ENCODE results near the gene APOBEC3B. TPM values are rescaled to one million over a fixed set of nuclear protein-coding genes. Genes with fewer than 3 reads are reported as not detected.

Gene APOBEC3B
- polyA plus RNA-seq, 1 of the 3 experiments (the other 2 are of a cell fraction) = not detected

- H3K27me3 ChIP-seq (ENCODE audit: insufficient read depth) = no peaks in the 10 kb centered on the region
- POLR2A ChIA-PET = no interaction called here
- TF ChIP-seq, protein P1, sequence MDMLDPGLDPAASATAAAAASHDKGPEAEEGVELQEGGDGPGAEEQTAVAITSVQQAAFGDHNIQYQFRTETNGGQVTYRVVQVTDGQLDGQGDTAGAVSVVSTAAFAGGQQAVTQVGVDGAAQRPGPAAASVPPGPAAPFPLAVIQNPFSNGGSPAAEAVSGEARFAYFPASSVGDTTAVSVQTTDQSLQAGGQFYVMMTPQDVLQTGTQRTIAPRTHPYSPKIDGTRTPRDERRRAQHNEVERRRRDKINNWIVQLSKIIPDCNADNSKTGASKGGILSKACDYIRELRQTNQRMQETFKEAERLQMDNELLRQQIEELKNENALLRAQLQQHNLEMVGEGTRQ (IDR thresholded peaks at IDR 0.05; ENCODE audit: borderline replicate concordance, low read depth, low read length) = no peak
- TF ChIP-seq, protein P2, sequence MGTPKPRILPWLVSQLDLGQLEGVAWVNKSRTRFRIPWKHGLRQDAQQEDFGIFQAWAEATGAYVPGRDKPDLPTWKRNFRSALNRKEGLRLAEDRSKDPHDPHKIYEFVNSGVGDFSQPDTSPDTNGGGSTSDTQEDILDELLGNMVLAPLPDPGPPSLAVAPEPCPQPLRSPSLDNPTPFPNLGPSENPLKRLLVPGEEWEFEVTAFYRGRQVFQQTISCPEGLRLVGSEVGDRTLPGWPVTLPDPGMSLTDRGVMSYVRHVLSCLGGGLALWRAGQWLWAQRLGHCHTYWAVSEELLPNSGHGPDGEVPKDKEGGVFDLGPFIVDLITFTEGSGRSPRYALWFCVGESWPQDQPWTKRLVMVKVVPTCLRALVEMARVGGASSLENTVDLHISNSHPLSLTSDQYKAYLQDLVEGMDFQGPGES (IDR thresholded peaks at IDR 0.05; ENCODE audit: low read depth, low read length) = no peak
- TF ChIP-seq ZBTB33 (IDR thresholded peaks at IDR 0.05; ENCODE audit: borderline replicate concordance, low read depth) (no peak), EZH2phosphoT487 (IDR thresholded peaks at IDR 0.05; ENCODE audit: borderline replicate concordance, low read depth) (no peak), JUND (IDR thresholded peaks at IDR 0.05) (no peak), POLR2AphosphoS5 (IDR thresholded peaks at IDR 0.05; ENCODE audit: low read depth, low read length) (no peak), TCF12 (IDR thresholded peaks at IDR 0.05) (no peak), CHD2 (IDR thresholded peaks at IDR 0.05; ENCODE audit: low read length, partially characterized antibody) (no peak)
- no peaks in the 10 kb centered on the region for H3F3A ChIP-seq (replicated peaks; ENCODE audit: insufficient read depth)
- no peaks in the 10 kb centered on the region for H3K9me3 ChIP-seq
- no peak overlapping the region for H2AFZ ChIP-seq (ENCODE audit: low read depth)
- no peaks in the 10 kb centered on the region for H3K9me2 ChIP-seq
- H4K20me1 ChIP-seq (ENCODE audit: insufficient read depth) = no peaks in the 10 kb centered on the region
- no peak overlapping the region for H3K27ac ChIP-seq (ENCODE audit: low read depth in 2 of 2, low read length in 1 of 2)
- no peak for DNase-seq
- no CpG with 5 or more reads among the region's 4 CpGs for WGBS (ENCODE audit: low lambda C conversion rate)
- H3K4me1 ChIP-seq (ENCODE audit: control insufficient read depth in 1 of 2, insufficient read depth in 2 of 2, low read depth in 1 of 2, low read length in 1 of 2) = no peaks in the 10 kb centered on the region
- H3K79me2 ChIP-seq (ENCODE audit: insufficient read depth) = no peaks in the 10 kb centered on the region
- no peak overlapping the region for H3K4me3 ChIP-seq (ENCODE audit: low read depth in 2 of 2, low read length in 1 of 2)
- no peak overlapping the region for H3K4me2 ChIP-seq
- H3K9ac ChIP-seq = no peak overlapping the region
- CTCF ChIA-PET = no interaction called here
- H3K36me3 ChIP-seq (replicated peaks in 1 of 2; ENCODE audit: control insufficient read depth in 1 of 2, insufficient read depth in 2 of 2, low read length in 1 of 2) = no peaks in the 10 kb centered on the region
These were observed 17.2 kb upstream of the APOBEC3B start for GRCh38 chr22:38964989-38965388.

- H4K20me1 ChIP-seq (ENCODE audit: insufficient read depth) = no peaks in the 10 kb centered on the region
- no peak for DNase-seq
- POLR2A ChIA-PET = no interaction called here
- H3K9me3 ChIP-seq = no peaks in the 10 kb centered on the region
- no peaks in the 10 kb centered on the region for H3K4me1 ChIP-seq (ENCODE audit: control insufficient read depth in 1 of 2, insufficient read depth in 2 of 2, low read depth in 1 of 2, low read length in 1 of 2)
- no peaks in the 10 kb centered on the region for H3K79me2 ChIP-seq (ENCODE audit: insufficient read depth)
- CTCF ChIA-PET = no interaction called here
- no CpG with 5 or more reads among the region's 14 CpGs for WGBS (ENCODE audit: low lambda C conversion rate)
- H3K4me3 ChIP-seq (ENCODE audit: low read depth in 2 of 2, low read length in 1 of 2) = no peak overlapping the region
- TF ChIP-seq CHD2 (IDR thresholded peaks at IDR 0.05; ENCODE audit: low read length, partially characterized antibody) (no peak), EZH2phosphoT487 (IDR thresholded peaks at IDR 0.05; ENCODE audit: borderline replicate concordance, low read depth) (no peak), SIN3A (IDR thresholded peaks at IDR 0.05; ENCODE audit: borderline replicate concordance, low read depth, low read length) (no peak), MEF2A (IDR thresholded peaks at IDR 0.05; ENCODE audit: borderline replicate concordance, low read depth) (no peak), RCOR1 (IDR thresholded peaks at IDR 0.05; ENCODE audit: low read length) (no peak), TAF1 (IDR thresholded peaks at IDR 0.05; ENCODE audit: borderline replicate concordance, low read depth, low read length) (no peak), ELF1 (IDR thresholded peaks at IDR 0.05) (no peak), NRF1 (IDR thresholded peaks at IDR 0.05; ENCODE audit: low read depth, low read length) (no peak), MXI1 (IDR thresholded peaks at IDR 0.05; ENCODE audit: low read depth, low read length) (no peak), EP300 (IDR thresholded peaks at IDR 0.05; ENCODE audit: borderline replicate concordance in 1 of 2, low read depth in 1 of 2, low read length in 1 of 2) (no peak), NFIC (IDR thresholded peaks at IDR 0.05; ENCODE audit: borderline replicate concordance) (no peak), SMC3 (IDR thresholded peaks at IDR 0.05; ENCODE audit: low read depth, low read length) (no peak)
- TF ChIP-seq, protein P3, sequence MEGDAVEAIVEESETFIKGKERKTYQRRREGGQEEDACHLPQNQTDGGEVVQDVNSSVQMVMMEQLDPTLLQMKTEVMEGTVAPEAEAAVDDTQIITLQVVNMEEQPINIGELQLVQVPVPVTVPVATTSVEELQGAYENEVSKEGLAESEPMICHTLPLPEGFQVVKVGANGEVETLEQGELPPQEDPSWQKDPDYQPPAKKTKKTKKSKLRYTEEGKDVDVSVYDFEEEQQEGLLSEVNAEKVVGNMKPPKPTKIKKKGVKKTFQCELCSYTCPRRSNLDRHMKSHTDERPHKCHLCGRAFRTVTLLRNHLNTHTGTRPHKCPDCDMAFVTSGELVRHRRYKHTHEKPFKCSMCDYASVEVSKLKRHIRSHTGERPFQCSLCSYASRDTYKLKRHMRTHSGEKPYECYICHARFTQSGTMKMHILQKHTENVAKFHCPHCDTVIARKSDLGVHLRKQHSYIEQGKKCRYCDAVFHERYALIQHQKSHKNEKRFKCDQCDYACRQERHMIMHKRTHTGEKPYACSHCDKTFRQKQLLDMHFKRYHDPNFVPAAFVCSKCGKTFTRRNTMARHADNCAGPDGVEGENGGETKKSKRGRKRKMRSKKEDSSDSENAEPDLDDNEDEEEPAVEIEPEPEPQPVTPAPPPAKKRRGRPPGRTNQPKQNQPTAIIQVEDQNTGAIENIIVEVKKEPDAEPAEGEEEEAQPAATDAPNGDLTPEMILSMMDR (IDR thresholded peaks at IDR 0.05) = no peak
- TF ChIP-seq, protein P4, sequence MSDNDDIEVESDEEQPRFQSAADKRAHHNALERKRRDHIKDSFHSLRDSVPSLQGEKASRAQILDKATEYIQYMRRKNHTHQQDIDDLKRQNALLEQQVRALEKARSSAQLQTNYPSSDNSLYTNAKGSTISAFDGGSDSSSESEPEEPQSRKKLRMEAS (IDR thresholded peaks at IDR 0.05; ENCODE audit: low read depth) = no peak
- TF ChIP-seq, protein P2 (IDR thresholded peaks at IDR 0.05; ENCODE audit: low read depth, low read length) = no peak
- H3K9me2 ChIP-seq = no peaks in the 10 kb centered on the region
- no peaks in the 10 kb centered on the region for H3K36me3 ChIP-seq (replicated peaks in 1 of 2; ENCODE audit: control insufficient read depth in 1 of 2, insufficient read depth in 2 of 2, low read length in 1 of 2)
- no peak overlapping the region for H3K4me2 ChIP-seq
- no peaks in the 10 kb centered on the region for H3F3A ChIP-seq (replicated peaks; ENCODE audit: insufficient read depth)
- no peaks in the 10 kb centered on the region for H3K27me3 ChIP-seq (ENCODE audit: insufficient read depth)
- no peak overlapping the region for H2AFZ ChIP-seq (ENCODE audit: low read depth)
- H3K9ac ChIP-seq = no peak overlapping the region
- no peak overlapping the region for H3K27ac ChIP-seq (ENCODE audit: low read depth in 2 of 2, low read length in 1 of 2)
These were observed 16.4 kb upstream of the APOBEC3B start for GRCh38 chr22:38965614-38966379.
